Mesodermal cell (in vitro differentiated cells): ENCODE results near the gene ATG2A.

Experiments used
- H3K27ac ChIP-seq: 2 replicates; pipeline ENCODE4 v1.7.0; 2013; ENCODE audit warnings: mild to moderate bottlenecking, low read depth, low read length, moderate library complexity; ENCODE audit not compliant: severe bottlenecking
- H3K36me3 ChIP-seq: 2 replicates; pipeline ENCODE4 v1.7.1; 2013; ENCODE audit warnings: mild to moderate bottlenecking, low read length, moderate library complexity; ENCODE audit not compliant: control insufficient read depth, insufficient read depth
- H3K4me1 ChIP-seq: one replicate; pipeline ENCODE4 v1.7.1; 2013; ENCODE audit warnings: mild to moderate bottlenecking, low read length; ENCODE audit not compliant: insufficient read depth, control insufficient read depth, poor library complexity, severe bottlenecking
- H3K4me3 ChIP-seq: 2 replicates; pipeline ENCODE4 v1.7.0; 2013; ENCODE audit warnings: low read length, control low read depth, mild to moderate bottlenecking; ENCODE audit not compliant: insufficient read depth, poor library complexity, severe bottlenecking; ENCODE audit errors: extremely low read depth
- H3K9me3 ChIP-seq: 2 replicates; pipeline ENCODE4 v1.7.1; 2013; ENCODE audit warnings: mild to moderate bottlenecking, low read length, moderate library complexity; ENCODE audit not compliant: control insufficient read depth
- WGBS, 2 experiments: methylation state at CpG; one replicate each; pipeline ENCODE4 v1.1.5; 2013; ENCODE audit warnings: missing lambda C conversion rate in 2 of 2; ENCODE audit not compliant: insufficient coverage in 2 of 2; 5-methylcytosine and 5-hydroxymethylcytosine counted together

Gene ATG2A

GRCh38 chr11:64883575-64883974, 33.4 kb downstream of the ATG2A start:
- 91% methylated on average over 5 of the region's 5 CpGs for WGBS, 2 experiments
- no peaks in the 10 kb centered on the region for H3K9me3 ChIP-seq
- no peaks in the 10 kb centered on the region for H3K36me3 ChIP-seq
- peaks cover 27% of the 10 kb centered on the region for H3K4me1 ChIP-seq
- H3K27ac ChIP-seq = no peak overlapping the region
- no peak overlapping the region for H3K4me3 ChIP-seq

GRCh38 chr11:64882243-64882642, 34.8 kb downstream of the ATG2A start:
- 73 to 80% methylated on average over 2 to 4 of the region's 5 CpGs for WGBS, 2 experiments
- Histone ChIP-seq H3K4me1 (peaks cover 20% of the 10 kb centered on the region), H3K9me3 (no peaks in the 10 kb centered on the region), H3K27ac (no peak overlapping the region), H3K36me3 (no peaks in the 10 kb centered on the region), H3K4me3 (no peak overlapping the region)

DNA sequence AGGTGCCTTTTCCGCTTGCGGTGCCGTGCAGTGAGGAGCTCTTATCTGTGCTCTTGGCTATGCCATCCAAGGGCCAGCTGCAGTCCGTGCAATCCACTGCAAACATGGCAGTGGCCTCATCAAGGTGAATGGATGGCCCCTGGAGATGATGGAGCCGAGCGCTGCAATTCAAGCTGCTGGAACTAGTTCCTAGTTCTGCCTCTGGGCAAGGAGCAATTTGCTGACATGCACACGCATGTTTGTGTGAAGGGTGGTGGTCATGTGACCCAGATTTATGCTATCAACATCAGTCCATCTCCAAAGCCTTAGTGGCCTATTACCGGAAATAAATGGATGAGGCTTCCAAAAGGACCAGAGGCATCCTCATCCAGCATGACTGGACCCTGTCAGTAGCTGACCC, 35.5 kb downstream of the ATG2A start:
- Histone ChIP-seq H3K4me3 (no peak overlapping the region), H3K9me3 (no peaks in the 10 kb centered on the region), H3K36me3 (peaks cover 3% of the 10 kb centered on the region), H3K4me1 (peaks cover 25% of the 10 kb centered on the region), H3K27ac (no peak overlapping the region)
- WGBS, 2 experiments = 95 to 99% methylated on average over 6 to 7 of the region's 8 CpGs

DNA sequence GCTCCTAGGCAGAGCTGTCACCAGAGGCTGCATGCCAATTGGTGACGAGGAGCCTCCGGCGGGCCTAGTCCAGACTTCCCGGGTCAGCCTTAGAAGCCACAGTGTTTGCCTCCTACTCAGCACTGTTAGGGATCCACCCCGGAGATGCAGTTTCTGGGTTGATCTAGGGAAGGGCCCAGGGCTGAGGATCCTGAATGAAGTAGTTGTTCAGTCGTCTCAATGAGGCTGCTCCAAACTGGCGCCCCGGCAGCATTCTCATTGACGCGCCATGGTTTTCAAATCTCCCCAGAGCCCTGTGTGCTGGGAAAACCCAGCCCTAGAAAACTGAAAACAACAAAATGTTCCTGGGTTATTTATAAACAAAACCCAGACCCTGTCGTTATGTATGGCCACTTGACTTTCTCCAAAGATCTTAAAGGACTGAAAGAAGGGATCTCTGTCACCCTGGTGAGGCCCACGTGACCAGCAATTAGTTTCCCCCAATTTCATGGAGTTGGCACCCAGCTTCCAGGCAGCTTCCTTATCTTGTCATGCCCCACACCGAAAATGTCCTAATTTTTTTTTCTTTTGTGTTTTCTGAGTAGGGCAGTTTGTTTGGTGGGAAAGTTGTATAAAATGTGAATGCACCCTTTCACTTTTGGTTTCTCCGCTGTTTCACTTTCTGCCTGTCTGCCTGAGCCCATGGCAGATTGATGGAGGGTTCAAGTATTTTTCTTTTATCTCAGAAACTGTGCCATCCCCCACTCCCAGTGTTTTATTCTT, 36.6 kb downstream of the ATG2A start:
- no peak overlapping the region for H3K27ac ChIP-seq
- H3K36me3 ChIP-seq = peaks cover 10% of the 10 kb centered on the region
- H3K4me1 ChIP-seq = peaks cover 27% of the 10 kb centered on the region
- no peak overlapping the region for H3K4me3 ChIP-seq
- H3K9me3 ChIP-seq = no peaks in the 10 kb centered on the region
- WGBS, 2 experiments = 88 to 91% methylated on average over 10 of the region's 14 CpGs

GRCh38 chr11:64879244-64879900, 37.6 kb downstream of the ATG2A start:
- Histone ChIP-seq H3K4me3 (peak overlapping the region; percentile 95), H3K27ac (peak overlapping the region; percentile 82), H3K9me3 (no peaks in the 10 kb centered on the region), H3K36me3 (peaks cover 15% of the 10 kb centered on the region), H3K4me1 (peaks cover 31% of the 10 kb centered on the region)
- 22% methylated on average over 11 to 14 of the region's 16 CpGs for WGBS, 2 experiments

DNA sequence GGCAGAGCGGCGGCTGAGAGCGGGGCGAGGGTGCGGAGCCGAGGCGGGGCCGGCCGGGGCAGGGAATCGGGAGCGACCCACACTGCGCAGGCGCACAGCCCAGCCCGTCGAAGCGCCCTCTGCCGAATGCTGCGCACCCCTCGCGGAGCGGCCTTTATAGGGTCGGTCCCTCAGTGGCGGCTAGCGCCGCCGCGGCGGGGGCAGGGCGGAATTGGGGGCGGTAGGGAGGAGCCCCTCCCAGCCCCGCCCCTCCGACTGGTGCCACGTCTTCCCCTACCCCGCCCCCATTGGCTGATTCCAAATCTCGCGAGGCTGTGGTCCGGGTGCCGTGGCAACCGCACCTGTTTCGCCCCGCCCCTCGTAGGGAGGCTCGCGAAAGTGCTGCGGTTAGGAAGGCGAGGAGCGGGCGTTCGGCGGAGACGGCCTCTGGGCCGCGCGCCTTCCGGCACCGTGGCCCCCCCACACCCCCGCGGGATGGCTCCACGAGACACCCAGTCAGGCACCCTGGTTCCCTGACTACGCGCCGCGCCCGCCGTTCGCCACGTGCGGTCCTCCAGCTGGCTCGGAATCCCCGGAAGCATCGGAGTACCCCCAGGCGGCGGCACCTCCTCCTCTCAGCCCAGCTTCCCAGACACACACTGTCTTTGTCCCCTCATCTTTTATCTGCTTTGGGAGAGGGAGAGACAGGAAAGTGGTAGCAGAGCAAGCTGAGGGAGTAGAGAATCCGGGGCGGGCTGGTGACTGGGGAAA, 38.3 kb downstream of the ATG2A start, which contains the start of gene EHD1:
TSS of gene EHD1 (minus strand) at position 128 of the 750 bp plus-strand sequence. CDS start 157 bp downstream, outside the sequence.
- H3K4me3 ChIP-seq = peak within 1 kb of the TSS; percentile 95
- H3K9me3 ChIP-seq = no peaks in the 10 kb centered on the region
- peaks cover 34% of the 10 kb centered on the region for H3K4me1 ChIP-seq
- H3K36me3 ChIP-seq = peaks cover 20% of the 10 kb centered on the region
- WGBS, 2 experiments = 0 to 1% methylated on average over 26 to 52 of the region's 75 CpGs
- peak within 1 kb of the TSS; percentile 82 for H3K27ac ChIP-seq

GRCh38 chr11:64878223-64878493, 38.9 kb downstream of the ATG2A start:
- H3K27ac ChIP-seq = peak overlapping the region; percentile 36
- peaks cover 25% of the 10 kb centered on the region for H3K36me3 ChIP-seq

DNA sequence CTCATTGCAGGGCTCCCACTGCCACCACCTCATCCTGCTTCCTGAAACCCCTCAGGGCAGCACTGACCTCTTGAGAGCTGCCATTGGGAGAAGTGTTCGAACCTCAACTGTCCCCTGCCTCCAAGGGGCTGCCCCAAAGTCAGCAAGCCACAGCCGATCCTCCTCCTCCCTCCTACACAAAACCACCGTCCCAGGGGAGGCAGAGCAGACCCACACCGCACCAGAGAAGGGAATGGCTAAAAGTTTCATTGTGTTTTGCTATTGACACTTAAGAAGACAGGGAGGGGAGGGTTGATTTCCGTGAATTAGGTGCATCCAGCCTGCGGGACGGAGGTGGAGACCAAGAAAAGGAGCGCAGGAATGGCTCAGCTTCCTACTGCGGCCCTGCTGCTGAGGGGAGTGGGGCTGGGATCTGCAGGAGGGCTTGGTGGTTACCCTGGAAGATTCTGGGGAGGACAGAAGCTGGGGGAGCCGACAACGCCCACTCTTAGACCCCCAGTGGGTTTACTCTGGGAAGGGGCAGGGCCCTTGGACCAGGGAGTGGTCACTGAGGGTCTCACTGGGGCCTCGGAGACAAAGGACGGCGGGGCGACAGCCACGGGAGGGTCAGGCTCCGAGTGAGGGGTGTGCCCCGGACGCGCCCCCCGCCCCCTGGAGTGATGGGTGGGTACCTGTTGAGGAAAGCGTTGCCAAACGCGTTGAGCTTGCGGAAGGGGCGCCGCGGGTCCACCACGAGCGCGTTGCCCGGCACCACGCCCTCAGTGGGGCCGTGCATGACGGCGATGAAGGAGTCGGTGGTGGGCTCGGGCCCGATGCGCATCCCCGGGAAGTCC, 39.4 kb downstream of the ATG2A start:
- Histone ChIP-seq H3K4me3 (peak overlapping the region; percentile 95), H3K27ac (peak overlapping the region; percentile 75), H3K9me3 (no peaks in the 10 kb centered on the region), H3K4me1 (peaks cover 39% of the 10 kb centered on the region), H3K36me3 (peaks cover 30% of the 10 kb centered on the region)
- WGBS, 2 experiments = 2 to 3% methylated on average over 28 to 36 of the region's 41 CpGs

More at GRCh38 chr11:64878223-64878493, 38.9 kb downstream of the ATG2A start:
- H3K4me3 ChIP-seq = peak overlapping the region; percentile 95
- peaks cover 36% of the 10 kb centered on the region for H3K4me1 ChIP-seq
- H3K9me3 ChIP-seq = no peaks in the 10 kb centered on the region
- WGBS, 2 experiments = 0 to 1% methylated on average over 15 to 19 of the region's 21 CpGs

DNA sequence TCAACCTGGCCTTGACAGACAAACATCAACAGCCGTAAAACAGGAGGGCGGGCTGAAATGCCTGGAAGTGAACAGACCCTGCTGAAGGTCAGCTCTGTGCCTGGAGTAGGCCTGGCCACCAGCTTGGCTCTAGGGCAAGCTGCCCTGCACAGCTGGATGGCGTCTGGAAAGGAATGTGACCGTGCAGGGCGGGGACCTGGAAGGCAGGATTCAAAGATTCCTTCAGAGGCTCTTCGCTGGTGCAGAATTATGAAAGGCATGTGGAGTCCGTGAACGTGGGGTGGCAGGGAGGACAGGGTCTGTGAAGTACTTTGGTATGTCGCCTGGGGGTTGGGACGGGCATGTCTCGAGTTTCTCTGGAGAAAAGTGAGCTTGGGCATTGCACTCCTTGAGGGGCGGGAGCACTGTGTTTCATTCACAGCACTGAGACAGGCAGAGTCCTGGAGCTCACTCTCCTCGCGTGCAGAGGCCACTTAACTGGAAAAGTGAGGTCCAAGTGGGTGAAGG, 40.1 kb downstream of the ATG2A start:
- Histone ChIP-seq H3K36me3 (peaks cover 36% of the 10 kb centered on the region), H3K4me3 (peak overlapping the region; percentile 95), H3K4me1 (peaks cover 41% of the 10 kb centered on the region), H3K27ac (peak overlapping the region; percentile 75), H3K9me3 (no peaks in the 10 kb centered on the region)
- 55 to 59% methylated on average over 11 to 14 of the region's 14 CpGs for WGBS, 2 experiments

- H3K9me3 ChIP-seq = no peaks in the 10 kb centered on the region
- peaks cover 43% of the 10 kb centered on the region for H3K4me1 ChIP-seq
- 90 to 93% methylated on average over 8 to 11 of the region's 11 CpGs for WGBS, 2 experiments
- peaks cover 40% of the 10 kb centered on the region for H3K36me3 ChIP-seq
- peak overlapping the region; percentile 16 for H3K27ac ChIP-seq
- peak overlapping the region; percentile 95 for H3K4me3 ChIP-seq
Measured at GRCh38 chr11:64876229-64876750, 40.7 kb downstream of the ATG2A start.
